Stimulated activated memory B cell treated with anti-CD40 and anti-IgM and Interleukin-4, amounts not matched to agents 10 μg/mL and 1 μg/mL and 100 μg/mL, for 72 hours (primary cell): Measurements from ENCODE around the gene SIGMAR1.

ENCODE experiments used
- ATAC-seq: fragments of 150-1000 bp; cut with Tn5 transposase; 2 replicates; pipeline ENCODE4 v1.10.0; 2021
- H3K27ac Mint-ChIP-seq: one replicate; pipeline ENCODE4 v1.8.0; 2022; ENCODE audit warnings: mild to moderate bottlenecking, mixed read lengths
- H3K27me3 Mint-ChIP-seq: one replicate; pipeline ENCODE4 v1.8.0; 2022; ENCODE audit warnings: mixed read lengths
- H3K36me3 Mint-ChIP-seq: one replicate; pipeline ENCODE4 v1.8.0; 2022; ENCODE audit warnings: mixed read lengths
- H3K4me1 Mint-ChIP-seq: one replicate; pipeline ENCODE4 v1.8.0; 2022; ENCODE audit warnings: mixed read lengths
- H3K4me3 Mint-ChIP-seq: one replicate; pipeline ENCODE4 v1.8.0; 2022; ENCODE audit warnings: mild to moderate bottlenecking, moderate library complexity, mixed read lengths
- H3K9me3 Mint-ChIP-seq: one replicate; pipeline ENCODE4 v1.8.0; 2022; ENCODE audit warnings: mixed read lengths

SIGMAR1 gene

DNA sequence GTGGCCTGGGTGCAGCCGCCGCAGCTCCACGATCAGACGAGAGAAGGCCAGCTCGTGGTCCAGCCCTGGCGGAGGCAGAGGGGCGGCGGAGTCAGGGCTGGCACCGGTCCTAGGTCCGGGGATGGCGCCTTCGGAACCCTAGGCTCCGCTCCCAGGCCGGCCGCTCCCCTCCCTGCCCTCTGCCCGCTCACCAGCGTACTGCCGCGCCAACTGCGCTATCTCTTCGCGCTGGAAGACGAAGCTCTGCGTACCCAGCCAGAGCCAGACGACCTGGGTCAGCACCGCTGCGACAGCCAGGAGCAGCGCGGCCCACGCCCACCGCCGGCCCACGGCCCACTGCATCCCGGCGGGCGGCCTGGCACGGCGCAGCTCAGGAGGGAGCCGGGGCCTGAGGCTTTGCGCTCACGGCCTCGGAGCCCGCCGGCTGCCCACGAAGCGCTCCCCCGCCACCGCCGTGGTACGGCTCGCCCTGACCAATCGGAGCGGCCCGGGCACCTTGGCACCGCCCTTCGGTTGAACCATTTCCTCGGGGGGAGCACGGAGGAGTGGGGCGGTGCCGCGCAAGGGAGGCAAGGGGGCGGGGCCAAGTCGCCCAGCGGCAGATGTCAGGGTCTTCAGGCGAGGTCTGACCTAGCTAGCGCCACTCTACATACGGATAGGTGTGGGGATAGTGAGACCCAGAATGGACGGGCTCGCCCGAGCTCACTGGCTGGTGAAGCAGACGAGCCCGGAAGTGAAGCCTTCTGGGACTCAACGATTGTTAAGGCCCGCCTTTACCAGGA, at the start of gene SIGMAR1:
SIGMAR1 (minus strand) TSS at position 432 of the 782 bp plus-strand sequence; CDS start at position 342, 90 bp downstream.
- Mint-ChIP-seq H3K27me3 (no peaks in the 10 kb centered on the region), H3K4me3 (peak within 1 kb of the TSS; percentile 77), H3K9me3 (no peaks in the 10 kb centered on the region), H3K27ac (peak within 1 kb of the TSS; percentile 95), H3K36me3 (peaks cover 11% of the 10 kb centered on the region), H3K4me1 (peaks cover 36% of the 10 kb centered on the region)
- ATAC-seq = peak; percentile 98

DNA sequence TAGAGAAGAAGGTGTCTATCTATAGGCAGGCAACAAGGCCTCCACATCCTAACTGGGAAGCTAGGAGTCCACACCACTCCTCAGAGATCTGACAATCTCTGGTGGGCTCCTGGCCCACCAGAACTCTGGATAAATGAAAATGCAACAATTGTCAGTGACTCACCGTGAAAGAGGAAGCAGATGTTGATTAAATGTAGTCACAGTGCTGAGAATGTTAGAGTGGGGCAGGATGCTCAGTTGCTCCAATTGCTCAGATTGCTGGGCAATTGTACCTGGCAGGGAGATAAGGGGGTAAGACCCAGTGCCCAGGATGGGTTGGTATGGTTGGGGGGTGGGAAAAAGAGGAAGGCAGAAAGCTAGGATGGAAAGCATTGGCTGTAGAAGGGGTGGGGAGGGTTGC, 49.1 kb upstream of the SIGMAR1 start:
- Mint-ChIP-seq H3K36me3 (no peaks in the 10 kb centered on the region), H3K27me3 (peaks cover 22% of the 10 kb centered on the region), H3K9me3 (no peaks in the 10 kb centered on the region), H3K4me3 (no peak overlapping the region), H3K4me1 (peaks cover 7% of the 10 kb centered on the region), H3K27ac (no peak overlapping the region)
- no peak for ATAC-seq

DNA sequence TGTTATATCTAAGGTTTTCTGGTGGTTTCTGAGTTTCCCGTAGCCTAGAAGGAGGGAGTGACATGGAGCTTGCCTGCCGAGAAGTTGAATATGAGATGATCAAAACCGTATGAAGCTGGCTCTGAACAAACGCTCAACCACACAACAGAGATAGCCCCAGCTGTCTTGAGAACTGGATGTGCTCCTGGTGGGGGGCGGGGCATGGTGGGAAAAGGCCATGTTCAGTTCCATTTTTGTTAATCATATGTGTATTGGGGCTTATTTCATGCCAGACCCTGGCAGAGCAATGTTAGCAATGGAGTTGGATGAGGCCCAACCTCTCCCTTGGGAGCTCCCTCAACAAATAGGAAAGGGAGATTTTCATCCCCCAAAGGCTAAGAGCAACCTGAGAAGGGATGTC, 48.6 kb upstream of the SIGMAR1 start:
- peaks cover 7% of the 10 kb centered on the region for H3K4me1 Mint-ChIP-seq
- H3K4me3 Mint-ChIP-seq = no peak overlapping the region
- H3K27me3 Mint-ChIP-seq = peaks cover 22% of the 10 kb centered on the region
- H3K36me3 Mint-ChIP-seq = no peaks in the 10 kb centered on the region
- H3K9me3 Mint-ChIP-seq = no peaks in the 10 kb centered on the region
- ATAC-seq = no peak
- H3K27ac Mint-ChIP-seq = no peak overlapping the region

DNA sequence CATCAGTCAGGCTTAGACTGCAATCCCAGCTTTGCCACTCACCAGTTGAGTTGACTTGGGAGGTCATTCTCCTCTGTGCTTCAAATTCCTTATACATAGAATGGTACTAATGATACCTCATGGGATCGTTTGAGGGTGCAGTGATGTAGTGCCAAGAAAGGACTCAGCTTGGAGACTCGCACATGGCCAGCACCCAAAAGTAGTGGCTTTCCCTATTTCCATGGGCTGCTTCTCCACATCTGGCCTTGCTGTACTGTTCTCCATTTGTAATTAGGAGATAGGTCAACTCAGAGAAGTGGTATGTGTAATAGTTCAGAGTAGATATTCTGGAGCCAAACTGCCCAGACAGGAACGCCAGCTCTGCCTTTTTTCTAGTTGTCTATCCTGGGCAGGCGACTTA, 48.0 kb upstream of the SIGMAR1 start:
- H3K27ac Mint-ChIP-seq = no peak overlapping the region
- H3K4me1 Mint-ChIP-seq = peaks cover 7% of the 10 kb centered on the region
- H3K4me3 Mint-ChIP-seq = no peak overlapping the region

DNA sequence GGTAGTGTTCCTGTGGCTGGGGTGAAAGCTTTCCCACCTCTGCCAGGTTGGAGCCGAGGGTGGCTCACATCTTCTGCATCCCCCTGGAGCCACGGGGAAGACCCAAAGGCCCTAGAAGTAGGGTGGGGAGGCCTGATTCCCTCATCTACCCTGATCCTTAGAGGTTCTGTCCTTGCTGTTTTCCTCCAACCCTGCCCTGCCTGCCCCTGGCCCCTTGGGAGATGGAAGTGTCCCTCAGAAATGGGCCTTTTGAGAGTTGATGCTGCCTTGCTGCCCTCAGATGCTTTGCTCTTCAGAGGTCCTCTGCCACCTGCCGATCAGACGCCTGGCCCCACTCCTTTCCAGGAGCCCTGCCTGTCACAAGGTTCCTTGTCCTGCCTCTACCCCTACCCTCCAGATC, 47.2 kb upstream of the SIGMAR1 start:
- Mint-ChIP-seq H3K4me3 (no peak overlapping the region), H3K27ac (no peak overlapping the region), H3K36me3 (no peaks in the 10 kb centered on the region), H3K9me3 (no peaks in the 10 kb centered on the region), H3K27me3 (peaks cover 19% of the 10 kb centered on the region), H3K4me1 (peaks cover 7% of the 10 kb centered on the region)
- no peak for ATAC-seq

More for the DNA sequence above, 48.0 kb upstream of the SIGMAR1 start:
- Mint-ChIP-seq H3K36me3 (no peaks in the 10 kb centered on the region), H3K27me3 (peaks cover 22% of the 10 kb centered on the region), H3K9me3 (no peaks in the 10 kb centered on the region)
- ATAC-seq = no peak

DNA sequence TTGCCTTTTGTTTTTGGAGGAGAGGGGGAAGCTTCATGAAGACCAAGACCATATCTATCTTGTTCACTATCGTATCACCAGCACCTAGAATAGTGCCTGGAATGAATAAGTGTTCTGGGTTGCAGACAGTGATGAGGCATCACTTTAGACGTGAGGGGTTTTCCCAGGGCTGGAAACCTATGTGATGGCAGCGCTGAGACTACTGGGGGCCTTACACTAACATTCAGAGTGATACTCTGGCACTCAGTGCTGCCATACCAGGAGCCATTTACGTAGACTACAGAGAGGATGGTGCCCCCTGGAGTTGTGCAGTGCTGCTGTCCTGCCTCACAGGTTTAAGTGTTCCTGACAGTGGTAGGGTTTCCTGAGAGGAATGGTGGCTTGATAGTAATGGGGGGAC, 46.6 kb upstream of the SIGMAR1 start:
- Mint-ChIP-seq H3K27me3 (peaks cover 12% of the 10 kb centered on the region), H3K4me3 (no peak overlapping the region), H3K36me3 (no peaks in the 10 kb centered on the region), H3K27ac (no peak overlapping the region), H3K4me1 (peaks cover 7% of the 10 kb centered on the region), H3K9me3 (no peaks in the 10 kb centered on the region)
- peak; percentile 45 for ATAC-seq

DNA sequence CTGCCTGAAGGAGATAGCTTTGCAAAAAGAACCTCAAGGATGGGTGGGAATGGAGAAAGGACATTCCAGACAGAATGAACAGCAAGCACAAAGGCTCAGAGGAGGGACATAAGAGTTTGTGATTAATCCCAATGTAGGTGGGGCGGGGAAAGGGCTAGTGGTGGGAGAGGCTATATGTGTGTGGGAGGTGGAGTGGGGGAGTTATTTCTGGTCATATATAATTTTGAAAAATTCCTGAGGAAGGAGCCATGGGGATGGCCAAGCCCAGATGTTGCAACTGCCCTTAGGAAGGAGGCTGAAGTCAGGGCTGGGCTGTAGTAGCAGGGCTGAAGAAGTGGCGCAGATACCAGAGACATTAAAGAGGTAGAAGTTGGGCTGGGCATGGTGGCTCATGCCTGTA, 38.3 kb upstream of the SIGMAR1 start:
- Mint-ChIP-seq H3K4me1 (no peaks in the 10 kb centered on the region), H3K27ac (no peak overlapping the region), H3K27me3 (no peaks in the 10 kb centered on the region), H3K4me3 (no peak overlapping the region), H3K9me3 (no peaks in the 10 kb centered on the region), H3K36me3 (no peaks in the 10 kb centered on the region)
- no peak for ATAC-seq

DNA sequence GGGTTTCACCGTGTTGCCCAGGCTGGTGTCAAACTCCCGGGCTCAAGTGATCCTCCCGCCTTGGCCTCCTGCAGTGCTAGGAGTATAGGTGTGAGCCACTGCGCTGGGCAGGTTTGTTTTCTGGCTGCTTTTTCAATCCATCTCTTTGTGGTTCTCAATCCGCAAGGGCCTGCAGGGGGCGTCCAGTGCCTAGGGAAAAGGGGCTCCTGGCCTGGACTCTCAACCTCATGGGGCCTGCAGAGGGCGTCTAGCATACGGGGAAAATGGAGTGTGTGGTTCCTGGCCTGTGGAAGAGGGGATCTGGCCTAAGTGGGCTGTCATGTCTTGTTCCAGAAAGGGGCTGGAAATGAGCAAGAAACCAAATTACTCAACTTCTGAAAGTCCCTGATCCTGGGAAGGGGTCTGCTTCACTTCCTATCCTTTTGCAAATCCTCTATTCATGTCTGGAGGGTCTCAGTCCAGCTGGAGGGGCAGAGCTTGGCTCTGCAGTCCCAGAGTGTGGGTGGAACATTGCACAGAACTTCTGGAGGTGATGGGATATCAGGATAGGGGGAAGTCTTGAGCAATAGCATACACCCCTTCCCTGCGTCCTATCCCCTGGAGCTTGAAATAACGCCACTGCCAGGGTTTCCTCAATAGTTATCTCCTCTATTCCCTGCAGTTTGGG, 37.6 kb upstream of the SIGMAR1 start:
- H3K27ac Mint-ChIP-seq = no peak overlapping the region
- H3K36me3 Mint-ChIP-seq = no peaks in the 10 kb centered on the region
- no peaks in the 10 kb centered on the region for H3K27me3 Mint-ChIP-seq
- H3K4me3 Mint-ChIP-seq = no peak overlapping the region
- ATAC-seq = peak; percentile 53
- H3K9me3 Mint-ChIP-seq = peaks cover 2% of the 10 kb centered on the region
- no peaks in the 10 kb centered on the region for H3K4me1 Mint-ChIP-seq

DNA sequence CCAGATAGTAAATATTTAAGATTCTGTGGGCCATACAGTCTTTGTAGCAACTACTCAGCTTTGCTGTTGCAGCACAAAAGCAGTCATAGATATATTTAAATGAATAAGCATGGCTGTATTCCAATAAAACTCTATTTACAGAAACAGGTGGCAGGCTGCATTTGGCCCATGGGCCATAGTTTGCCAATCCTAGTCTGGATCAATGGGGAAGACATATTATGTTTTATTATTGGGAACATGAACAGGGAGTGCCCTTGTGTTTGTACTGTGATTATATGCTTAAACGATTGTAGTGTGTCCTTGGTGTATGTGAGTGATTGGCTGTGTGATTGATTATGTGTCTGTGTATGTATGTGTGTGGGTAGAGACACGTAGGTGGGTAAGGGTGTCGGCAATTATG, 36.9 kb upstream of the SIGMAR1 start:
- no peaks in the 10 kb centered on the region for H3K27me3 Mint-ChIP-seq
- H3K4me3 Mint-ChIP-seq = no peak overlapping the region
- no peak overlapping the region for H3K27ac Mint-ChIP-seq
- H3K9me3 Mint-ChIP-seq = peaks cover 3% of the 10 kb centered on the region
- peaks cover 5% of the 10 kb centered on the region for H3K36me3 Mint-ChIP-seq
- ATAC-seq = no peak
- no peaks in the 10 kb centered on the region for H3K4me1 Mint-ChIP-seq

DNA sequence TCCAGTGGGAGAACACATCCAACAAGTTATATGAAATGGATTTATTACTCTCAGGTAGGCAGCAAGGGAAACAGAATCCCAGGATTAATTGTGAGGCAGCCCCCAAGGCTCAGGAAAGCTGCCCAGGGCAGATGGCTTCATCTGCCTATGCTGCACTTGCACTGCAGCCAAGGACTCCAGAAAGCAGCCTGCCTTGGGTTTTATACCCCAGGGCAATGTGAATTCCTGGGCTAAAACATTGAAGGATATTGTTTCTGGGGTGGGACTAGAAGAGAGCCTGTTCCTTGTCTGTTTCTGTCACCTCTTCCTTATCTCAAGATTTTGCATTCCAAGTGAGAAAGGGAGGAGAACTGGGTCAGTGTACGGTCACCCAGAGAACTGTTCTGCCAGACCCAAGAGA, 33.7 kb upstream of the SIGMAR1 start:
- Mint-ChIP-seq H3K9me3 (peaks cover 7% of the 10 kb centered on the region), H3K4me1 (no peaks in the 10 kb centered on the region), H3K27me3 (no peaks in the 10 kb centered on the region), H3K27ac (no peak overlapping the region), H3K36me3 (peaks cover 11% of the 10 kb centered on the region), H3K4me3 (no peak overlapping the region)
- no peak for ATAC-seq

DNA sequence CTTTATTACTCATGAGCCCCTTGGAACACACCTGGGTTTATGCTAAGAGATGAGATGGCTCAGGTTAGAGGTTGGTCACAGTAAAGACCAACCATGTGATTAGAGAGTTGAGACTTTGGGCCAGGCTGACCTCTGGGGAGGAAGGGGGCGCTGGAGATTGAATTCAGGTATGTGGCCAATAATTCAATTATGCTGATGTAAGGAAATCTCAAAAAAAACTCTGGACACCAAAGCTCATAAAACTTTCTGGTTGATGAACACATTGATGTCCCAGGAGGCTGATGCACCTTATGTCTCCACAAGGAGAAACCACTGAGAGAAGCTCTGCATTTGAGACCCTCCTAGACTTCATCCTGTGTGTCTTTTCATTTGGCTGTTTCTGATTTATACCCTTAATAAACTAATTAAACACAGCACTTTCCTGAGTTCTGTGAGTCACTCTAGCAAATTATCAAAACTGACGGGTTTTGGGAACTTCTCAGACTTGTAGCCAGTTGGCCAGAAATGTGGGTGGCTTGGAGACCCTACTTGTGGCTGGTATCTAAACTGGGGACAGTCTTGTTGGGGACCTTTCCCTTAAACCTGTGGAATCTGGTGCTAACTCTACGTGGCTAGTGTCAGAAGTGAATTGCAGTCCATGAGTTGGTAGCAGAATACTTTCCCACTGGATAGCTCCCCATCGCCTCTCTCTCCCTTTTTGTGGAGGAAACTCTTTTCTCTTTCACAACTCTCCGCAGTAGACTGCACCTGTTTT, 32.4 kb upstream of the SIGMAR1 start:
- Mint-ChIP-seq H3K27me3 (no peaks in the 10 kb centered on the region), H3K4me3 (no peak overlapping the region), H3K27ac (no peak overlapping the region), H3K4me1 (peaks cover 7% of the 10 kb centered on the region), H3K36me3 (peaks cover 11% of the 10 kb centered on the region), H3K9me3 (peaks cover 7% of the 10 kb centered on the region)
- ATAC-seq = no peak

DNA sequence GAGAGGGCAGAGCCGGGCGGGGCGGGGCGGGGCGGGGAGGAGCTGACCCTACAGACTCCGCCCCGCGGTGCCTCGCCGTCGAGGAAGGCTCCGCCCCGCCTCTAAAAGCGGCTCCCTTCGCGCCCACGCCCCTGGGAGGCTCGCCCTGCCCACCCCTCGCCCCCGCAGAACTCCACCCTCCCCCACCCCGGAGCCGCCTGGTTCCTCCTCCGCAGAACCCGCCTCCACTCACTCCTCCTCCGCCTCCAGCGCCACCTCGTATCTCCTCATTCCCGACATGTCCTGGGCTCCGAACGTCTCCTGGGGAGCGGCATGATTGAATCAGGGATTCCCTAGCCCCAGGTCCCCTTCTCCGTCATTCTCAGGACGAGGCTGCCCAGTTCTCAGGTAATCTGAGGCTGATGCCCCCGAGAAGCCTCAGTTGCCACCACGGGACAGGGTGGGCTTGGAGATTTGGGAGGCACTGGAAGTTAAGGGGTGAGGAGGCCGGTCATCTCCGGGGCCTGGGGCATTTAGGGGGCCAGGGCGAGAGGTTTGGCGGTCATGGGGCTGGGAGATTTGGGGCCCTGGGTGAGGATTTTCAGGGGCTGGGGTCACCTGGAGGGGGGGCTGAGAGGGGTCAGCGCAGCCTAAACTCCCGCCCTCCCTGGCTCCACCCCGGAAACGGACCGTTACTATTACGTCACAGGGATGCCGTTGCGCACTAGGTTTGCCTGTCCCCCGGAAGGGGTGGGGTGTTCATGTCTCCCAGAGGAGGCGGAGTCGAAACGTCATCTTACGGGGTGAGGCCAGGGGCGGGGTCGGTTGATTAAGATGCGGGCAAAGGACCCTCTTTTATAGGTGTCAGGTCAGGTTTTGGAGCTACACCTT, 28.0 kb upstream of the SIGMAR1 start:
- peak overlapping the region; percentile 84 for H3K4me3 Mint-ChIP-seq
- H3K9me3 Mint-ChIP-seq = peaks cover 7% of the 10 kb centered on the region
- ATAC-seq = peak; percentile 88
- H3K27me3 Mint-ChIP-seq = no peaks in the 10 kb centered on the region
- peaks cover 22% of the 10 kb centered on the region for H3K36me3 Mint-ChIP-seq
- peak overlapping the region; percentile 76 for H3K27ac Mint-ChIP-seq
- H3K4me1 Mint-ChIP-seq = peaks cover 19% of the 10 kb centered on the region

DNA sequence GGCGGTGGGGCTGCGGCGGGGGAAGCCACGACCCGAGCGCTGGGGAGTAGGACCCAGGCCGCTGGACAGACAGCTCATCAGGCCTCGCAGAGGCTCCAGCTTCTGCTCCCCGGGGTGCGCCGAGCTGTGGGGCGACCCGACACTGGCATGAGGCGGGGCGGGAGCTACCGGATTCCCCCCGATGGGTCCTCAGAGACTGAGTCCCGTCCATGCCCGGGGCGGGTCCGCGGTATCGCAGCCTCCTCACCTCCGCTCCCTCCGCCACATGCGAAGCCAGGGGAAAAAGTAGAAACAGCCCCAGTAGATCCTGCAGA, 27.4 kb upstream of the SIGMAR1 start:
- peaks cover 28% of the 10 kb centered on the region for H3K36me3 Mint-ChIP-seq
- peak overlapping the region; percentile 76 for H3K27ac Mint-ChIP-seq
- H3K4me1 Mint-ChIP-seq = peaks cover 19% of the 10 kb centered on the region
- H3K4me3 Mint-ChIP-seq = peak overlapping the region; percentile 84
- no peaks in the 10 kb centered on the region for H3K27me3 Mint-ChIP-seq
- ATAC-seq = no peak
- peaks cover 4% of the 10 kb centered on the region for H3K9me3 Mint-ChIP-seq

DNA sequence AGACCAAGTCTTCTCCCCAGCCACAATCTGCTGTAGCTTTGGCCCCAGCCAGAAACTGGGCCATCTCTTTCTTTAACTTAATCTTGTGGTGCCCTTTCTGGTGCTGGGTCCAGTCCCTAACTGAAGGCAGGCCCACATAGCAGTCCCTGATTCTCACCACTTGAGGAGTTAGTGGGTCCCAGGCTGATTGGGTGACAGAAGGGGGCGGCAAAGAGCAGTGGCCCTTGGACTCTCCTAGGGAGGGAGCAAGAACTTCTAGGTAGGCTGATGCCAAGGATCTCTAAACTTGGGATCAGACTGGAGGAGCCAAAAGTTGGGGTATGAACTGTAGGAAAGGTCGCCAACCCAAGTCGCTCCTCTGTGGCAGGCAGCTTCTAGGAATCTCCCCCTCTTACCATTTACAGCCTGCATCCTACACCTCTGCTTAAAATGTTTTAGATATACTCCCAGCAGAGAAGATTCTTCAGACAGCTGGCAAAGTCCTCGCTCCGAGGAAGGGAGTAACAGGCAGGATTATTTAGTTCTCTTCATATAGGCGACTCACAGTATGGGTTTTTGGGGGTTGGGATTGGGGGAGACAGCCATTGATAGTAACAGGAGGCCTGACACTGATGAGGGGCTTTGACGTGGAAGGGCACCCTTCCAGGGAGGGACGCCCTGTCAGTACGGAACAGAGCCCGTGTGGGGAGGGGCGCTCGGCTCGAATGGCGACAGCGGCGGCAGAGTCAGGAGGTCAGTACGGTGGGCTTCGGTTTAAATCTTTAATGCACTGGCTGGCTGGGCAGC, 26.9 kb upstream of the SIGMAR1 start:
- H3K4me3 Mint-ChIP-seq = peak overlapping the region; percentile 84
- peaks cover 4% of the 10 kb centered on the region for H3K9me3 Mint-ChIP-seq
- peaks cover 24% of the 10 kb centered on the region for H3K36me3 Mint-ChIP-seq
- H3K27ac Mint-ChIP-seq = peak overlapping the region; percentile 76
- H3K4me1 Mint-ChIP-seq = peaks cover 19% of the 10 kb centered on the region
- no peaks in the 10 kb centered on the region for H3K27me3 Mint-ChIP-seq
- ATAC-seq = peak; percentile 72
